CD14-positive monocyte (primary cell): ENCODE results near the gene TSPAN15. TPM values are rescaled to one million over a fixed set of nuclear protein-coding genes. Genes with fewer than 3 reads are reported as not detected.

Experiments used
- DNase-seq, 3 donors: peaks; one replicate each; pipeline ENCODE4 v3.0.0-alpha.2; 2011 to 2022
- H2AFZ ChIP-seq: 2 replicates; pipeline ENCODE4 v1.6.0; 2012; ENCODE audit warnings: mild to moderate bottlenecking, low read depth, low read length, inconsistent platforms; ENCODE audit not compliant: insufficient read depth, poor library complexity, severe bottlenecking
- H3K27ac ChIP-seq, 2 donors: 1 replicate in 1 of 2; 2 replicates in 1 of 2; pipeline ENCODE4 v1.5.1; 2012 to 2013; ENCODE audit warnings: low read length in 2 of 2, control low read depth in 1 of 2, inconsistent platforms in 1 of 2, low read depth in 1 of 2, mild to moderate bottlenecking in 1 of 2
- H3K27me3 ChIP-seq, 2 donors: one replicate each; pipeline versions ENCODE4 v1.6.0 to v1.6.1; 2011 to 2013; ENCODE audit warnings: low read length in 2 of 2; ENCODE audit not compliant: control insufficient read depth in 2 of 2, insufficient read depth in 2 of 2
- H3K36me3 ChIP-seq, 2 donors: replicated peaks in 1 of 2; 1 replicate in 1 of 2; 2 replicates in 1 of 2; pipeline versions ENCODE4 v1.5.1 to v1.6.1; 2012 to 2013; ENCODE audit warnings: low read length in 2 of 2, control low read depth in 1 of 2, inconsistent platforms in 1 of 2, mild to moderate bottlenecking in 1 of 2; ENCODE audit not compliant: insufficient read depth in 2 of 2, control insufficient read depth in 1 of 2
- H3K4me1 ChIP-seq, 2 donors: 1 replicate in 1 of 2; 2 replicates in 1 of 2; pipeline versions ENCODE4 v1.5.1 to v1.6.1; 2012 to 2013; ENCODE audit warnings: low read length in 2 of 2, control low read depth in 1 of 2, inconsistent platforms in 1 of 2, mild to moderate bottlenecking in 1 of 2, moderate library complexity in 1 of 2; ENCODE audit not compliant: insufficient read depth in 2 of 2, control insufficient read depth in 1 of 2
- H3K4me2 ChIP-seq: replicated peaks from 2 replicates; pipeline ENCODE3; 2012; ENCODE audit warnings: low read length, moderate library complexity, mild to moderate bottlenecking; ENCODE audit not compliant: poor library complexity, severe bottlenecking; ENCODE audit errors: extremely low read depth
- H3K4me3 ChIP-seq, 3 experiments: fragments of 200-600 bp in 1 of 3; sonication (generic) in 1 of 3; replicated peaks in 1 of 3; 1 replicate in 2 of 3; 2 replicates in 1 of 3; pipeline ENCODE4 v1.5.1; 2011 to 2013; ENCODE audit warnings: low read length in 3 of 3, mild to moderate bottlenecking in 3 of 3, control low read depth in 2 of 3, low read depth in 2 of 3, inconsistent platforms in 1 of 3, moderate library complexity in 1 of 3
- H3K79me2 ChIP-seq: 2 replicates; pipeline ENCODE4 v1.6.0; 2012; ENCODE audit warnings: mild to moderate bottlenecking, control low read depth, inconsistent platforms, low read length, moderate library complexity; ENCODE audit not compliant: insufficient read depth
- H3K9ac ChIP-seq: 2 replicates; pipeline ENCODE4 v1.6.0; 2017; ENCODE audit warnings: low read length, mild to moderate bottlenecking; ENCODE audit not compliant: insufficient read depth, poor library complexity, severe bottlenecking
- H3K9me3 ChIP-seq, 2 donors: replicated peaks in 1 of 2; 1 replicate in 1 of 2; 2 replicates in 1 of 2; pipeline versions ENCODE4 v1.5.1 to v1.6.1; 2012 to 2013; ENCODE audit warnings: low read length in 2 of 2, control low read depth in 1 of 2; ENCODE audit not compliant: control insufficient read depth in 1 of 2, insufficient read depth in 1 of 2
- H4K20me1 ChIP-seq: 2 replicates; pipeline ENCODE4 v1.6.0; 2012; ENCODE audit warnings: mild to moderate bottlenecking, low read length, control low read depth, moderate library complexity; ENCODE audit not compliant: insufficient read depth
- H3K27ac Mint-ChIP-seq, 7 donors: one replicate each; pipeline ENCODE4 v1.8.0; 2020; ENCODE audit warnings: mild to moderate bottlenecking in 7 of 7, mixed read lengths in 7 of 7, moderate library complexity in 6 of 7, inconsistent platforms in 2 of 7
- H3K27me3 Mint-ChIP-seq, 3 donors: one replicate each; pipeline ENCODE4 v1.8.0; 2021 to 2022; ENCODE audit warnings: low read depth in 3 of 3, mild to moderate bottlenecking in 3 of 3, mixed read lengths in 3 of 3, moderate library complexity in 3 of 3, inconsistent platforms in 1 of 3
- H3K36me3 Mint-ChIP-seq, 2 donors: one replicate each; pipeline ENCODE4 v1.8.0; 2020; ENCODE audit warnings: mixed read lengths in 2 of 2, inconsistent platforms in 1 of 2, mild to moderate bottlenecking in 1 of 2
- H3K4me1 Mint-ChIP-seq: one replicate; pipeline ENCODE4 v1.8.0; 2020; ENCODE audit warnings: mild to moderate bottlenecking, mixed read lengths
- H3K4me3 Mint-ChIP-seq, 2 donors: one replicate each; pipeline ENCODE4 v1.8.0; 2020; ENCODE audit warnings: mild to moderate bottlenecking in 2 of 2, mixed read lengths in 2 of 2, moderate library complexity in 1 of 2
- H3K9me3 Mint-ChIP-seq, 7 donors: one replicate each; pipeline ENCODE4 v1.8.0; 2020 to 2022; ENCODE audit warnings: mixed read lengths in 7 of 7, mild to moderate bottlenecking in 6 of 7, moderate library complexity in 6 of 7, inconsistent platforms in 2 of 7
- CTCF ChIP-seq: fragments of 200-600 bp; IDR thresholded peaks from one replicate; pipeline ENCODE4 v1.8.0; 2022; ENCODE audit warnings: antibody characterized with exemption, mild to moderate bottlenecking
- WGBS: methylation state at CpG from one replicate; pipeline ENCODE4 v1.1.5; 2013; ENCODE audit warnings: missing lambda C conversion rate; ENCODE audit not compliant: insufficient coverage; 5-methylcytosine and 5-hydroxymethylcytosine counted together
- intact Hi-C, 2 donors: fragments of 100-400 bp; cut with micrococcal nuclease; formaldehyde crosslinking; loops; one replicate each; pipeline versions ENCODE4 v1.15.0 to v1.15.1; 2023
- polyA plus RNA-seq, 3 donors: library from polyadenylated mRNA; depleted of rRNA in 1 of 3; unstranded in 2 of 3; stranded (reverse) in 1 of 3; fragments of 300-500 nt in 2 of 3; fragments of >200 nt in 1 of 3; fragmentation: Illumina TruSeq in 2 of 3; gene quantifications; 1 replicate in 2 of 3; 2 replicates in 1 of 3; pipeline ENCODE4 v1.2.3, GENCODE V29; 2012 to 2021

Gene TSPAN15
- polyA plus RNA-seq, 3 donors = 0.22 to 0.39 TPM; not detected in 1

- Histone ChIP-seq H3K9me3 (peaks cover 19 to 37% of the 10 kb centered on the region in 2 donors), H3K36me3 (no peaks in the 10 kb centered on the region), H3K4me2 (no peak overlapping the region), H4K20me1 (no peaks in the 10 kb centered on the region), H3K27ac (no peak overlapping the region), H3K4me1 (no peaks in the 10 kb centered on the region), H2AFZ (no peak overlapping the region), H3K4me3 (no peak overlapping the region), H3K9ac (no peak overlapping the region), H3K27me3 (no peaks in the 10 kb centered on the region), H3K79me2 (no peaks in the 10 kb centered on the region)
- Mint-ChIP-seq H3K4me3 (no peak overlapping the region), H3K27ac (no peak overlapping the region), H3K9me3 (peaks cover 11 to 41% (median 32%) of the 10 kb centered on the region in 7 donors), H3K4me1 (no peaks in the 10 kb centered on the region), H3K27me3 (peaks cover 8 to 11% (median 9%) of the 10 kb centered on the region in 3 donors), H3K36me3 (no peaks in the 10 kb centered on the region)
- no peak for TF ChIP-seq CTCF
- no CpG with 5 or more reads among the region's 1 CpG for WGBS
- DNase-seq = no peak
- intact Hi-C loops = no loop called here
Observed at GRCh38 chr10:69552268-69552667, 101.0 kb downstream of the TSPAN15 start.

- no peak overlapping the region for H2AFZ ChIP-seq
- no peak overlapping the region for H3K4me3 Mint-ChIP-seq
- H3K27ac ChIP-seq = no peak overlapping the region
- no peaks in the 10 kb centered on the region for H3K4me1 ChIP-seq
- H3K36me3 ChIP-seq = no peaks in the 10 kb centered on the region
- H4K20me1 ChIP-seq = no peaks in the 10 kb centered on the region
- intact Hi-C loops = no loop called here
- no peak overlapping the region for H3K4me2 ChIP-seq
- WGBS = 90% methylated on average over 4 of the region's 4 CpGs
- no peak overlapping the region for H3K27ac Mint-ChIP-seq
- H3K27me3 ChIP-seq = no peaks in the 10 kb centered on the region
- no peak for DNase-seq
- H3K9me3 Mint-ChIP-seq = peaks cover 9 to 35% (median 25%) of the 10 kb centered on the region in 7 donors
- no peak for TF ChIP-seq CTCF
- H3K4me3 ChIP-seq = no peak overlapping the region
- no peaks in the 10 kb centered on the region for H3K36me3 Mint-ChIP-seq
- peaks cover 16 to 29% of the 10 kb centered on the region in 2 donors for H3K9me3 ChIP-seq
- H3K79me2 ChIP-seq = no peaks in the 10 kb centered on the region
- H3K9ac ChIP-seq = no peak overlapping the region
- H3K4me1 Mint-ChIP-seq = no peaks in the 10 kb centered on the region
- H3K27me3 Mint-ChIP-seq = peaks cover 8 to 11% (median 9%) of the 10 kb centered on the region in 3 donors
Observed at GRCh38 chr10:69553328-69553727, 102.1 kb downstream of the TSPAN15 start.
